Body of pancreas (tissue), 4 donors: ENCODE data around the gene INTS2. TPM values are rescaled to one million over a fixed set of nuclear protein-coding genes. Genes with fewer than 3 reads are reported as not detected.

Experiments used
- ATAC-seq: fragments of 150-250 bp; one replicate; pipeline ENCODE4 v1.9.1; 2016
- DNase-seq, 4 donors: peaks; one replicate each; pipeline ENCODE4 v3.0.0-alpha.2; 2019
- H3K27ac ChIP-seq, 4 donors: fragments of 200-600 bp; sonication (generic); 1 replicate in 3 of 4; 2 replicates in 1 of 4; pipeline versions ENCODE4 v1.5.1 to v1.6.1; 2016 to 2019; ENCODE audit warnings: mild to moderate bottlenecking in 1 of 4, mixed read lengths in 1 of 4, moderate library complexity in 1 of 4
- H3K27me3 ChIP-seq, 2 donors: fragments of 200-600 bp; sonication (generic); one replicate each; pipeline ENCODE4 v1.6.0; 2016; ENCODE audit warnings: mild to moderate bottlenecking in 1 of 2
- H3K36me3 ChIP-seq, 2 donors: fragments of 200-600 bp; sonication (generic); replicated peaks in 1 of 2; 2 replicates each; pipeline ENCODE4 v1.5.1; 2016; ENCODE audit warnings: low read depth in 2 of 2; ENCODE audit not compliant: insufficient read depth in 1 of 2
- H3K4me1 ChIP-seq: fragments of 200-600 bp; sonication (generic); one replicate; pipeline ENCODE4 v1.6.0; 2016
- H3K4me3 ChIP-seq, 2 donors: fragments of 200-600 bp; sonication (generic); 1 replicate in 1 of 2; 2 replicates in 1 of 2; pipeline ENCODE4 v1.5.1; 2016 to 2019
- H3K9me3 ChIP-seq, 3 donors: fragments of 200-600 bp; sonication (generic); 1 replicate in 2 of 3; 2 replicates in 1 of 3; pipeline ENCODE4 v1.5.1; 2016
- POLR2A ChIP-seq, 3 donors: fragments of 450-650 bp; IDR thresholded peaks; one replicate each; pipeline ENCODE4 v1.6.1; 2016; ENCODE audit warnings: antibody characterized with exemption in 3 of 3, mild to moderate bottlenecking in 2 of 3
- WGBS, 2 donors: methylation state at CpG; one replicate each; pipeline ENCODE4 v1.1.5; 2017; 5-methylcytosine and 5-hydroxymethylcytosine counted together
- intact Hi-C: fragments of 100-400 bp; cut with DNase I; formaldehyde crosslinking; loops from one replicate; pipeline ENCODE4 v1.15.1; 2023
- total RNA-seq, 2 donors: library from RNA; depleted of rRNA; stranded (reverse); fragments of >200 nt; gene quantifications; one replicate each; pipeline ENCODE4 v1.1.0, GENCODE V29; 2016
- TF ChIP-seq, protein P1 (sequence below), 7 experiments: fragments of 450-650 bp in 4 of 7; fragments of 200-600 bp in 3 of 7; sonication (generic) in 3 of 7; IDR thresholded peaks; one replicate each; pipeline ENCODE4 v1.5.1; 2016 to 2019; ENCODE audit warnings: antibody characterized with exemption in 7 of 7

The INTS2 gene
- total RNA-seq, 2 donors from 2014 or later, result 3.6 to 13.2 TPM

DNA sequence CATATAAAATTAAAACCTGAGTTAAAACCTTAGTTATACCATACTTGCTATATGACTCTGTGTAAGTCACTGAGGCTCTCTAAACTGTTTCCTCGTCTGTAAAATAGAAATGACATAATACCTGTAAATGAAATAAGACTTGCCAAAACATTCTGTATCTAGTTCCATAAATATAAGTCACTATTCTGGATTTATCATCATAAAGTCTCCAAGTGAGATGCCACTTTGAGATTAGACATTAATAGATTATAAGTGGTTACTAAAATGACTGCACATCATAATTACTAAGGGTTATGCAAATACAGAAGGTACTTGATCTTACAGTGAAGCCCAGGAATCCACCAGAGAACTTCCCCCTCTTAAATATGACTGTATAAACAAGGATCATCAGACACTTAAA, 52.5 kb downstream of the INTS2 start:
- H3K27me3 ChIP-seq, result no peaks in the 10 kb centered on the region
- peaks cover 0 to 4% of the 10 kb centered on the region in 2 donors for H3K36me3 ChIP-seq
- intact Hi-C loops, result no loop called here
- DNase-seq, result no peak
- TF ChIP-seq, protein P1, sequence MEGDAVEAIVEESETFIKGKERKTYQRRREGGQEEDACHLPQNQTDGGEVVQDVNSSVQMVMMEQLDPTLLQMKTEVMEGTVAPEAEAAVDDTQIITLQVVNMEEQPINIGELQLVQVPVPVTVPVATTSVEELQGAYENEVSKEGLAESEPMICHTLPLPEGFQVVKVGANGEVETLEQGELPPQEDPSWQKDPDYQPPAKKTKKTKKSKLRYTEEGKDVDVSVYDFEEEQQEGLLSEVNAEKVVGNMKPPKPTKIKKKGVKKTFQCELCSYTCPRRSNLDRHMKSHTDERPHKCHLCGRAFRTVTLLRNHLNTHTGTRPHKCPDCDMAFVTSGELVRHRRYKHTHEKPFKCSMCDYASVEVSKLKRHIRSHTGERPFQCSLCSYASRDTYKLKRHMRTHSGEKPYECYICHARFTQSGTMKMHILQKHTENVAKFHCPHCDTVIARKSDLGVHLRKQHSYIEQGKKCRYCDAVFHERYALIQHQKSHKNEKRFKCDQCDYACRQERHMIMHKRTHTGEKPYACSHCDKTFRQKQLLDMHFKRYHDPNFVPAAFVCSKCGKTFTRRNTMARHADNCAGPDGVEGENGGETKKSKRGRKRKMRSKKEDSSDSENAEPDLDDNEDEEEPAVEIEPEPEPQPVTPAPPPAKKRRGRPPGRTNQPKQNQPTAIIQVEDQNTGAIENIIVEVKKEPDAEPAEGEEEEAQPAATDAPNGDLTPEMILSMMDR (IDR thresholded peaks at IDR 0.05), result no peak
- no peak for TF ChIP-seq POLR2A (IDR thresholded peaks at IDR 0.05)
- WGBS, 2 donors, result 82 to 85% methylated on average over 1 of the region's 1 CpG
- H3K27ac ChIP-seq, result no peak overlapping the region
- no peak overlapping the region for H3K4me3 ChIP-seq
- H3K9me3 ChIP-seq, result no peaks in the 10 kb centered on the region
- H3K4me1 ChIP-seq, result no peaks in the 10 kb centered on the region
- no peak for ATAC-seq

DNA sequence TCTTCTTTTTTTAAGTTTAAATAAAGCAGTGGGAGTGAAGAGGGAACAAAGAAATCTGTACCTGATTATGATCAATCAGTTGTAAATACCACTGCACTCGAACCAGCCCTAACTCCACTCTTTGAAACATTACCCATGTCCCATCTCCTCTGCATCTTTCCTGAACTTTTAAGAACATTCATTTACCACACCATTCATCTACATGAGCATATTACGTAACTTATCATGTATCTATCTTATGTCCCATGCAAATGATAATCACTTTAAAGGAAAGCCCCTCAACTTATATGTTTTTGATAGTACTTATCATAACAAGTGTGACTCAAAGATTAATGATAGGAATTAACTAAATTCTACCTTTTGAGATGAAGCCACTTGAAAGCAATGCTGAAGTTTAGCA, 53.7 kb downstream of the INTS2 start:
- H3K27me3 ChIP-seq, result no peaks in the 10 kb centered on the region
- no peak for ATAC-seq
- intact Hi-C loops, result no loop called here
- WGBS, 2 donors, result 83 to 88% methylated on average over 2 of the region's 2 CpGs
- no peaks in the 10 kb centered on the region for H3K9me3 ChIP-seq
- H3K4me3 ChIP-seq, result no peak overlapping the region
- DNase-seq, result no peak
- peaks cover 0 to 4% of the 10 kb centered on the region in 2 donors for H3K36me3 ChIP-seq
- no peak overlapping the region for H3K27ac ChIP-seq
- no peak for TF ChIP-seq POLR2A (IDR thresholded peaks at IDR 0.05)
- TF ChIP-seq, protein P1 (IDR thresholded peaks at IDR 0.05), result no peak
- H3K4me1 ChIP-seq, result no peaks in the 10 kb centered on the region

DNA sequence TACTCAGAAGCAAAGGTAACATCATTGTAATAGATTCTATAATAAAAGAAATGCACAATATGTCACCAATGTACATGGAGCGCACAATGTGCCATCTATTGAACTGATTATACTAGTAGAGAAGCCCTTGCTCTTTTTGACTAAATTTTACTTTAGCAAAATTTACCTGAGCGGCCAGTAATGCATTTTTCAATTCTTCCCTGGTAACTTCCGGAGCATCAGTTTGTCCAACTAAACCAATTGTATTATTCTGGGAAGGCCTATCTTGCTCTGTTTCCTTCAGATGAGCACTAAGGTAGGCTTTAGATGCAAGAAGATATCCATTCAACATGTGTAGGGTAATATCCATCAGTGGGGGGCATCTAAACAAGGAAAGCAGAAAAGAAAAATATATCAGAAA, 55.7 kb downstream of the INTS2 start:
- peaks cover 0 to 4% of the 10 kb centered on the region in 2 donors for H3K36me3 ChIP-seq
- H3K4me3 ChIP-seq, result no peak overlapping the region
- 95 to 99% methylated on average over 3 of the region's 3 CpGs for WGBS, 2 donors
- intact Hi-C loops, result no loop called here
- no peak for ATAC-seq
- no peak for DNase-seq
- TF ChIP-seq POLR2A (IDR thresholded peaks at IDR 0.05), result no peak
- TF ChIP-seq, protein P1 (IDR thresholded peaks at IDR 0.05), result no peak
- H3K9me3 ChIP-seq, result no peaks in the 10 kb centered on the region
- H3K27me3 ChIP-seq, result no peaks in the 10 kb centered on the region
- no peaks in the 10 kb centered on the region for H3K4me1 ChIP-seq
- no peak overlapping the region for H3K27ac ChIP-seq

DNA sequence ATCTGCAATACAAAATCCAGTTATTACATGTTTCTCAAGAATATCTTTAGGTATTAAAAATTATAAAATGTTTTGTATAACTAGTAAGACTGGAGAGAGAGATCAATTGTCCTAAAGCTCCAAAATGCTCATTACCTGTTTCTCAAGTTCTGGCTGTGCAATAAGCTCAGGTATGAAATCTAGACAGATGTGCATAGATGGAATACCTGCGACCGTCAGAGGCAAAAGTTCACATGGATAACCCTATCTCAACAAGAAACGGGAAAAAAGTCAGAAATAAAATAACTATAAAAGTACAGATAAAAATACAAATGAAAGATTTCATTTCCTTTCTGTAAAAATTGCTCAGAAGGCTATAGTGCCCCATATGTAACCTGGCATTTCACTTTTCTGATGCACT, 58.6 kb downstream of the INTS2 start:
- intact Hi-C loops, result no loop called here
- ATAC-seq (no peak), DNase-seq (no peak)
- TF ChIP-seq POLR2A (IDR thresholded peaks at IDR 0.05), result no peak
- TF ChIP-seq, protein P1 (IDR thresholded peaks at IDR 0.05), result no peak
- H3K27me3 ChIP-seq, result no peaks in the 10 kb centered on the region
- peaks cover 4% of the 10 kb centered on the region for H3K4me1 ChIP-seq
- H3K4me3 ChIP-seq, result no peak overlapping the region
- peaks cover 0 to 4% of the 10 kb centered on the region in 2 donors for H3K36me3 ChIP-seq
- H3K9me3 ChIP-seq, result no peaks in the 10 kb centered on the region
- WGBS, 2 donors, result 85 to 89% methylated on average over 3 of the region's 3 CpGs
- H3K27ac ChIP-seq, result no peak overlapping the region

DNA sequence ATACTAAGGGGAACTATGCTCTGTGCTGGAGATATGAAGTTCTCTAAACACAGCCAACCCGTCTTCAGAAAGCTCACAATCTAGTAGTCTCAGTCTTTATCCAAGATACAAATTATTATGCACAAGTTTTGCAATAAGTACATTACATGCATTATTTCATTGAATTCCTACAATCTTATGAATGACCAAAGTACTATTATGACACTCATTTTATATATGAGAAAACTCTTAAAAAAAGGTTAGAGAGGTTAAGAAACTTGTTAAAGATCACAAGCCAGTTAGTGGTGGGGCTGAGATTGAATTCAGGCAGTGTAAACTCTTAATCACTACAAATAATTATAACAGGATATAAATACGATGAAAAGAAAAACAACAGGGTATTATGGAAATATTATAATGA, 59.7 kb downstream of the INTS2 start:
- peaks cover 0 to 2% of the 10 kb centered on the region in 2 donors for H3K36me3 ChIP-seq
- no peak for ATAC-seq
- no peak for DNase-seq
- peaks cover 6% of the 10 kb centered on the region for H3K4me1 ChIP-seq
- intact Hi-C loops, result no loop called here
- H3K27me3 ChIP-seq, result no peaks in the 10 kb centered on the region
- no peaks in the 10 kb centered on the region for H3K9me3 ChIP-seq
- no peak overlapping the region for H3K27ac ChIP-seq
- 86% methylated on average over 2 of the region's 2 CpGs for whole genome bisulfite sequencing, 2 donors
- TF ChIP-seq, protein P1 (IDR thresholded peaks at IDR 0.05), result no peak
- TF ChIP-seq POLR2A (IDR thresholded peaks at IDR 0.05), result no peak
- no peak overlapping the region for H3K4me3 ChIP-seq
